ENCODE measurements around the gene FNDC11.
"Not testable (repeated sequence)": the region's sequence is repeated elsewhere in the genome, so short reads cannot be mapped to it uniquely, and the experiment has no call there.

Gene FNDC11

DNA sequence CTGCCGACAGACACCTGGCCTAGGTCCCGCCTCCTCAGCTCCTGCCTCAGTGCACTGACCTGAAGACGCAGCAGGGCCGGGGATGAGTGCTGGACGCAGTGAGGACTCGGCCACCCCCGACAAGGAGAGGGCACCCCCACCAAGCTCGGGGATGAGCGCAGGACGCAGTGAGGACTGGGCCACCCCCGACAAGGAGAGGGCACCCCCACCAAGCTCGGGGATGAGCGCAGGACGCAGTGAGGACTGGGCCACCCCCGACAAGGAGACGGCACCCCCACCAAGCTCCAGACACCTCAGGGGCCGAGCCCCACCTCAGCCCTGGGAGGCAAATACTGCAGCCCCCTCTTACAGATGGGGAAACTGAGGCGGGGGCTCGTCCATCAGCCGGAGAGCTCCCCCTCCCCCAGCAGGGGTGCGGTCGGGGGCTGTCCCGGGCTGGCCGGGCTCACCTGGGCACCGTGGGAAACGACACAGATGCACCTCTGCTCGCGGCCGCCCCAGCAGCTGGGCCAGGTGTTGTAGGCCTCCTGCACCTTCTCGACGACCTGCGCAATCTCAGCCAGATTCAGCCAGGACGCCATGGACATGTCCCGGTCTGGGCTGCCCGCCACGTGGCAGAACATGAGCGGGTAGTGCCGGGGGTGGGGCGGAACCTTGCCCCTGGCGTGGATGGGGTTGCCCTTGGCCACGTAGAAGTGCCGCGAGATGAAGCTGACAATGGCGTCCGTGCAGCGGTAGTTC lies 12.6 kb downstream of the FNDC11 start:
- H3K4me3 ChIP-seq (ENCODE audit: low read length): no peak overlapping the region
- H3K36me3 ChIP-seq (ENCODE audit: control insufficient read depth, insufficient read depth, low read length, severe bottlenecking): no peaks in the 10 kb centered on the region
- no peak overlapping the region for H3K9ac ChIP-seq (ENCODE audit: low read length)
- no peaks in the 10 kb centered on the region for H3K4me1 ChIP-seq (ENCODE audit: control insufficient read depth, insufficient read depth, low read length)
- no peaks in the 10 kb centered on the region for H3K9me3 ChIP-seq (ENCODE audit: control insufficient read depth, low read length)
- no peaks in the 10 kb centered on the region for H3K27me3 ChIP-seq (replicated peaks; ENCODE audit: control insufficient read depth, insufficient read depth, low read length)
- no peak for DNase-seq (ENCODE audit: low read depth)

DNA sequence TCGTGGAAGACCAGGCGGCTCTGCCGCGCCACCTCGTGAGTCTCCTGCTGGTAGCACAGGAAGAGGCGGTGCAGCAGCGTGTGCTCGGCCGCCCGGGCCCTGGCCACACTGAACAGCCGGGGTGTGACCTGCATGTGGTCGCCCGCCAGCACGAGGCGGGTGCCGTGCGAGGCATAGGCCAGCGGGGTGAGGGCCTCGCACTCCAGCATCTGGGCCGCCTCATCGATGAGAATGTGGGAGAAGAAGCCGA lies 13.1 kb downstream of the FNDC11 start:
- Histone ChIP-seq H3K9me3 (ENCODE audit: control insufficient read depth, low read length) (no peaks in the 10 kb centered on the region), H3K4me3 (ENCODE audit: low read length) (no peak overlapping the region), H3K4me1 (ENCODE audit: control insufficient read depth, insufficient read depth, low read length) (no peaks in the 10 kb centered on the region), H3K36me3 (ENCODE audit: control insufficient read depth, insufficient read depth, low read length, severe bottlenecking) (no peaks in the 10 kb centered on the region), H3K9ac (ENCODE audit: low read length) (no peak overlapping the region), H3K27me3 (replicated peaks; ENCODE audit: control insufficient read depth, insufficient read depth, low read length) (no peaks in the 10 kb centered on the region)
- DNase-seq (ENCODE audit: low read depth): no peak

DNA sequence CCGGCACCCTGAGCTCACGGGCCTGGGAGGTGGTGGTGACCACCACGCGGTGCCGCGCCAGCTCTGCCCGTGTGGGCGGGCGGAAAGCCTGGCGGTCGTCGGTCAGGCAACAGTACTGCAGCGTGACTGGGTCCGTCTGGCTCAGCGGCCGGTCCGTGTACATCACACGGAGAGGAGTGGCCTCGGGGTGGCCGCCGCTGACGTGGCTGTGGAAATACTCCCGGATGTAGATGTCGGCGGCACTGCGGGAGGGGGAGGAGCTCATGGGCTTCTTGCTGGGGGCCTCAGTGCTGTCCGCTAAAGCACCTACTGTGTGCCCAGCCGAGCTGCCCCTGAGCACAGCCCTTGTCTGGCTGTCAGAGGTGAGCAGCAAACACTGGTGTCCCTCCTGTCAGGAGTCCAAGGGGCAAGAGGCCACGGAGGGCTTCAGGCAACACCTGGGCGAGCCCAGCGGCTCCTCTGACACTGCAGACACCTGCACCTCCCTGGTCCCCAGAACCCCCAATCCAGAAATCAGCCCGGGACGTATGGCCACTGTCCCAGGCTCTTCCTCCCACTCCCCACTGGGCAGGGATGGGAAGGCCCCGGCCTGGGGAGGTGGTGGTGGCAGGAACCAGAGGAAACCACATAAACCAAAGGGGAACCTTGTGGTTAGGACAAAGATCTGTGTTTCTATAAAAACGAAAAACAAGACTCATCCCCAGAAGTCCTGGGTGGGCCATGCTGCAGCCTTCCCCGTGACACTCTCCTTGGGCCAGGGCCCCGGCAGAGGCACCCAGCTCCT lies 13.6 kb downstream of the FNDC11 start:
- Histone ChIP-seq H3K9ac (ENCODE audit: low read length) (no peak overlapping the region), H3K4me3 (ENCODE audit: low read length) (no peak overlapping the region), H3K4me1 (ENCODE audit: control insufficient read depth, insufficient read depth, low read length) (no peaks in the 10 kb centered on the region), H3K9me3 (ENCODE audit: control insufficient read depth, low read length) (no peaks in the 10 kb centered on the region), H3K27me3 (replicated peaks; ENCODE audit: control insufficient read depth, insufficient read depth, low read length) (no peaks in the 10 kb centered on the region), H3K36me3 (ENCODE audit: control insufficient read depth, insufficient read depth, low read length, severe bottlenecking) (no peaks in the 10 kb centered on the region)
- no peak for DNase-seq (ENCODE audit: low read depth)

DNA sequence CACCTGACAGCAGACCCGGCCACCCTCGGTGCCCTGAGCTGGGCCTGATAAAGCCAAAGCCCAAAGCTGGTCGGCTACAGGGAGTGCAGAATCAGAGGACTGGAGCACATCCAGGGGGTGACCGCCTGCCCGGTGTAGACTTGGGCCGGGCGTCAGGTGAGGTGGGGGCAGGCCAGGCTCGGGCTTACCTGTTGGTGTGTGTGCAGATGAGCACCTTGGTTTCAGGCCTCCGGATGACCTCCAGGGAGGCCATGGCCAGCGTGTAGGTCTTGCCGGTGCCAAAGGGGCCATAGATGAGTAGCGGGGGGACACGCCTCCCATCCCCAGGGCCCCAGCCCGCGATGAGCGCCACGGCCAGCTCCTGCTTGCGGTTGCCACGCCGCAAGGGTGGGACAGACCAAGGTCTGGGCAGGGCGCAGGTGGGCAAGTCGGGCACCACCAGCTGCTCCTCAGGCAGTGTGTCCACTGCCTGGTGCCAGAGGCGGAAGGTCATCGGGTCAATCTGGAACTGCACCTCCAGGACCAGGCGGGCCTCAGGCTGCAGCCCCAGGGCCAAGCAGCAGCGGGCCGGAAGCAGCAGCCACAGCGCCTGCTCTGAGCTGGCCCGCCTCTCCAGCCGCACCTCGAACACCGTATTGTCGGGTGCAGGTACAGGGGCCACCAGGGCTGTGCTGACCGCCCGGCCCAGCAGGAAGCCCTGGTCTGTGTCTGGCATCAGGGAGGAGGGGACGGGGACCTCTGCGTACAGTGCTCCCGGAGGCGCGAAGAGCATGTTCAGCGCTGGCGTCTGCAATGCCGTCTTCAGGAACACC lies 14.4 kb downstream of the FNDC11 start:
- H3K4me1 ChIP-seq (ENCODE audit: control insufficient read depth, insufficient read depth, low read length): peaks cover 4% of the 10 kb centered on the region
- no peak for DNase-seq (ENCODE audit: low read depth)
- no peaks in the 10 kb centered on the region for H3K27me3 ChIP-seq (replicated peaks; ENCODE audit: control insufficient read depth, insufficient read depth, low read length)
- H3K4me3 ChIP-seq (ENCODE audit: low read length): no peak overlapping the region
- no peak overlapping the region for H3K9ac ChIP-seq (ENCODE audit: low read length)
- H3K9me3 ChIP-seq (ENCODE audit: control insufficient read depth, low read length): no peaks in the 10 kb centered on the region
- no peaks in the 10 kb centered on the region for H3K36me3 ChIP-seq (ENCODE audit: control insufficient read depth, insufficient read depth, low read length, severe bottlenecking)

DNA sequence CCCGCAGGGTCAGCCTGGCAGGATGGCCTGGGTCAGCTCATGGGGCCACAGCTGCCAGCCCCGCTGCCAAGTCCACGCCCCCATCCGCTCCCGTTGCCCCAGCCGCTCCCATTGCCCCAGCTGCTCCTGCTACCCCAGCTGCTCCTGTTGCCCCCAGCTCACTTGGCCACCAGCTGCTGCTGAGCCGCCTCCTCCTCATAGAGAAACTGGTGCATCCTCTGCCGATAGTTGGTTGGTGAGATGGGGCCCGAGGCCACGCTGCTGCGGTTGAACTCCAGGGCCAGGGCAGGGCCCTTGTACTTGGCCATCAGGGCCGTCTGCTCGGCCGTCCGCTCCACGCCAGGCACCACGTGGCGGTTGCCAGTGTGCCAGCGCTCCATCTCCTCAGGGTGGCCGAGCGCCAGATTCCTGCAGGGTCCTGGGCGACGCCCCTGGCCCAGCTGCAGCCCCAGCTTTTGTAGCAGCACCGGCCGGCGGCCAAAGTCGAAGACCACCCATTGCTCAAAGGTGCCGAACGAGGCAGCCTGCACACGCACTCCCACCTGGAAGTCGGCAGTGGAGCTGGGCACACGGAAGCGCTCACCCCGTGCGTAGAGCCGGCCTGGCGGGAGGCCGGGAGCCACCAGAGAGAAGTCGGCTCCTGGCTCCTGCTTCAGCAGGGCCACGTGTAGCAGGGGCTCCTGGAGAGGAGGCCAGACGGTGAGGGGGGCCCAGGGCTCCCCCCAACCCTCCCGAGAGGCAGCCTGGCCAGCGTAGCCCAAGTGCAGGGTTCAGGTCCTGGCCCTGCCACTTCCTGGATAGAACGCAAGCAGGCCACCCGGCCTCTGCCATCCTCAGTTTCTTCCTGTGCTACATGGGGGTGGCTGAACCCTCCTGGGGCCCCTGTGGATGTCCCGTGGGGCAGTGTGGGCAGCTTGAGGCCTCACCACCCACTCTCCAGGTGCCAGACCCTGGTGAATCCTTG lies 15.3 kb downstream of the FNDC11 start:
- Histone ChIP-seq H3K9me3 (ENCODE audit: control insufficient read depth, low read length) (no peaks in the 10 kb centered on the region), H3K4me1 (ENCODE audit: control insufficient read depth, insufficient read depth, low read length) (peaks cover 5% of the 10 kb centered on the region), H3K9ac (ENCODE audit: low read length) (no peak overlapping the region), H3K27me3 (replicated peaks; ENCODE audit: control insufficient read depth, insufficient read depth, low read length) (no peaks in the 10 kb centered on the region), H3K4me3 (ENCODE audit: low read length) (no peak overlapping the region), H3K36me3 (ENCODE audit: control insufficient read depth, insufficient read depth, low read length, severe bottlenecking) (no peaks in the 10 kb centered on the region)
- no peak for DNase-seq (ENCODE audit: low read depth)

DNA sequence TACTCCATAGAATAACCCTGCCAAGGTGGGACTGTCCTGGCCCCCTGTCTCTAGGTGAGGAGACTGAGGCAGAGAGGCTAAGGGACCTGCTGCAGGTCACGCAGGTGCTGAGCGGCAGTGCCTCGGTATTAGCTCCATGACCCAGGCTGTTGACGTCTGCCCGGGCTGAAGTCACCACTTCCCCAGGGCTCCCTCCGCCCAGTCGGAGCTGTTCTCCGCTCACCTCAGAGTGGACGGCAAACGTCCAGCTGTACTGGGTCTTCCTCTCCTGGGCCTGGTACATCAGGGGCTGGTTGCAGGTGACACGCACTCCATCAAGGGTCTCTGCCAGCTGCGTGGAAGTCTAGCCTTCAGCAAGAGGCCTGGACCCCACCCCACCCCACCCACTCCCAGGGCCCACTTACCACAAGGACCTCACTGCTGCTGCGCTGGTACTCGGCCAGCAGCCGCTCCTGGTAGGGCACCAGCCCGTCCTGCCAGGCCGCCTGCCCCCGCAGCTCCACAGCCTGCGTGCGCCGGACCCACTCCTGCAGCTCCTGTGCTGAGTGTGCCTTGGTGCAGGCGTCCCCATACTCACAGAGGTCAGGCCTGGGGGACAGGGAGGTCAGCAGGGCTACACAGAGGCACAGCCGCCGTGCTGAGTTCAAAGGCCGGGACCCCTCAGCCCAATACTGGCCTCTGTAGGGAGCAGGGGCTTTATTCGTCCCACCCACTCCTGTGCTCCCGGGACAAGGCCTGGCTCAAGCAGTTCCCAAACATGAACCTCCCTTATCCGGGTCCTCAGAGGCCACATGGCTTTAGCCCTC lies 16.5 kb downstream of the FNDC11 start:
- Histone ChIP-seq H3K36me3 (ENCODE audit: control insufficient read depth, insufficient read depth, low read length, severe bottlenecking) (no peaks in the 10 kb centered on the region), H3K27me3 (replicated peaks; ENCODE audit: control insufficient read depth, insufficient read depth, low read length) (no peaks in the 10 kb centered on the region), H3K4me3 (ENCODE audit: low read length) (no peak overlapping the region), H3K9ac (ENCODE audit: low read length) (no peak overlapping the region), H3K4me1 (ENCODE audit: control insufficient read depth, insufficient read depth, low read length) (peaks cover 16% of the 10 kb centered on the region), H3K9me3 (ENCODE audit: control insufficient read depth, low read length) (no peaks in the 10 kb centered on the region)
- DNase-seq (ENCODE audit: low read depth): no peak

DNA sequence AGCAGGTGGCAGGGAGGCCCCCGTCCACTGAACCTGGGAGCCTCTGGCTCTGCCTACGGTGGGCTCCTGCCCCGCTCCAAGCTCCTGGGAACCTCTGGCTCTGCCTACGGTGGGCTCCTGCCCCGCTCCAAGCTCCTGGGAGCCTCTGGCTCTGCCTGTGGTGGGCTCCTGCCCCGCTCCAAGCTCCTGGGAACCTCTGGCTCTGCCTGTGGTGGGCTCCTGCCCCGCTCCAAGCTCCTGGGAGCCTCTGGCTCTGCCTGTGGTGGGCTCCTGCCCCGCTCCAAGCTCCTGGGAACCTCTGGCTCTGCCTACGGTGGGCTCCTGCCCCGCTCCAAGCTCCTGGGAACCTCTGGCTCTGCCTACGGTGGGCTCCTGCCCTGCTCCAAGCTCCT lies 17.1 kb downstream of the FNDC11 start:
- not testable (repeated sequence) for H3K36me3 ChIP-seq (ENCODE audit: control insufficient read depth, insufficient read depth, low read length, severe bottlenecking); H3K4me3 ChIP-seq (ENCODE audit: low read length); H3K27me3 ChIP-seq (replicated peaks; ENCODE audit: control insufficient read depth, insufficient read depth, low read length); H3K9ac ChIP-seq (ENCODE audit: low read length); H3K9me3 ChIP-seq (ENCODE audit: control insufficient read depth, low read length); DNase-seq (ENCODE audit: low read depth)
- peaks cover 20% of the 10 kb centered on the region for H3K4me1 ChIP-seq (ENCODE audit: control insufficient read depth, insufficient read depth, low read length)

DNA sequence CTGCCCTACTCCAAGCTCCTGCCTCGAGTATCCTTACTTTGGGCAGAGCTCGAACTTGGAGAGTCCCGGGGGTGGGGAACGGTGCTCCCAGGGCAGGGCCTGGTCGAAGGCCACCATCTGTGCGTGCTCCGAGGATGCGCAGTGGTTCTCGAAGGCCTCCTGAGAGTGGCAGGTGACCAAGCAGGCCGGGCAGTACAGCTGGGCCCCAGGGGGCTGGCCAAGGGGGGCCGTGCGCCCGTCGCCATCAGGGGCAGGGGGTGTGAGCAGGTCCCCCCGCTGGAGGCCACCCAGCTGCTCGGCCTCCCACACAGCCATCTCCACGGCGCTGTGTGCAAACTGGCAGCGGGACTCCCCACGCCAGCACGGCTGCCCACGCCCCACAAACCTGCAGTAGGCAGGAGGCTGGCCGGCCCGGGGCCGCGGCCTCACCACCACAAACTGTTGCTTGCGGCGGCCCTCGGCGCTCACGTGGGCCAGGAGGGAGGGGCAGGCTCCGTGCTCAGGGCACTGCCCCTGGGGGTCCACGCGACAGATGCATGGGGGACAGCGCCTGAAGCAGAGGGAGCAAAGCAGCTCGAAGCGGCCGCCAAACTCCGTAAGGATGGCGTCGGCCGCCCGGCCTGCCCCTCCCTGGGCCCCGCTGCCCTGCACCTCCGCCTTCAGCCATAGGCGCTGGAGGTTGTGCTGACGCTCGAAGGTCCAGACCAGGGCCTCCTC lies 18.3 kb downstream of the FNDC11 start:
- no peaks in the 10 kb centered on the region for H3K27me3 ChIP-seq (replicated peaks; ENCODE audit: control insufficient read depth, insufficient read depth, low read length)
- H3K9ac ChIP-seq (ENCODE audit: low read length): no peak overlapping the region
- no peak overlapping the region for H3K4me3 ChIP-seq (ENCODE audit: low read length)
- no peaks in the 10 kb centered on the region for H3K36me3 ChIP-seq (ENCODE audit: control insufficient read depth, insufficient read depth, low read length, severe bottlenecking)
- DNase-seq (ENCODE audit: low read depth): no peak
- H3K4me1 ChIP-seq (ENCODE audit: control insufficient read depth, insufficient read depth, low read length): peaks cover 20% of the 10 kb centered on the region
- no peaks in the 10 kb centered on the region for H3K9me3 ChIP-seq (ENCODE audit: control insufficient read depth, low read length)

DNA sequence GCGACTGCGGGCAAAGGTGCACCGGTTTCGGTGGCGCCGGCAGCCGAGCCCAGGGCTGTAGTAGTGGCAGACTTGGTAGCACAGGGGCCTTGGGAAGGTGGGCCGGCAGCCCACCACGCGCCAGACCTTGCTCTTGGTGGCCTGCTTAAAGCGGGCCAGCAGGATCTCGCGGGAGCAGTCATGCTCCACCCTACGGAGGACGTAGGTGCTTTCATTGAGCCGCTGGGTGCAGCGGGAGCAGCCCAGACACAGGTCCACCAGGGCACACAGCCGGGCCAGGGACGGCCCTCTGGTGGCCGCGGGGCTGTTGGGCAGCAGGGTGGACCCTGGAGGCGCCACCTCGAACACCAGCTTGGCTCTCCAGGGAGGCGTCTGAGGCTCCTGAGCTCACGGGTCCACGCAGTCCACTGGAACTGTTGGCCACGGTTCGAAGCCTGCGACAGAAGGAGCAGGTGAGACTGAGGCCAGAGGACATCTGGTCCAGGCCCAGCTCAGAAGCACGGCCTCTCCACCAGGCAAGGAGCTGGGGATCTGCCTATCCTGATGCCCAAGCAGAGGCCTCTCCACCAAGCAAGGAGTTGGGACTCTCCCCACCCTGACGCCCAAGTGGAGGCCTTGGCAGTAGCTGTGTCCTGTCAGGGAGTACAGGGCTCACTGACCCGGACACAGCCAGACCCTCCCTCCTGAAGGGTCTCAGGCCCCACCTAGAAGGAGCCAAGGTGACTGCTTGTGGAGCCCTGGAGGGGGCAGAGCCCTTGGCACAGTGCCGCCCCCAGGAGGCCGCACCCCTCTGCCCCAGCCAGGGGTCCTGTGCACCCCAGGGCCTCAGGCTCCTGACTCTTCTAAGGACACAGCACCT lies 19.1 kb downstream of the FNDC11 start:
- Histone ChIP-seq H3K36me3 (ENCODE audit: control insufficient read depth, insufficient read depth, low read length, severe bottlenecking) (no peaks in the 10 kb centered on the region), H3K4me1 (ENCODE audit: control insufficient read depth, insufficient read depth, low read length) (peaks cover 20% of the 10 kb centered on the region), H3K9ac (ENCODE audit: low read length) (peak overlapping the region; percentile 88), H3K4me3 (ENCODE audit: low read length) (peak overlapping the region; percentile 87), H3K27me3 (replicated peaks; ENCODE audit: control insufficient read depth, insufficient read depth, low read length) (no peaks in the 10 kb centered on the region), H3K9me3 (ENCODE audit: control insufficient read depth, low read length) (no peaks in the 10 kb centered on the region)
- peak; percentile 10 for DNase-seq (ENCODE audit: low read depth)

Data from adipocyte (in vitro differentiated cells).